ENCODE results near the gene ENPP7. TPM values are rescaled to one million over a fixed set of nuclear protein-coding genes. Genes with fewer than 3 reads are reported as not detected.

Gene ENPP7
- total RNA-seq, 2 donors from 2014 or later: not detected

DNA sequence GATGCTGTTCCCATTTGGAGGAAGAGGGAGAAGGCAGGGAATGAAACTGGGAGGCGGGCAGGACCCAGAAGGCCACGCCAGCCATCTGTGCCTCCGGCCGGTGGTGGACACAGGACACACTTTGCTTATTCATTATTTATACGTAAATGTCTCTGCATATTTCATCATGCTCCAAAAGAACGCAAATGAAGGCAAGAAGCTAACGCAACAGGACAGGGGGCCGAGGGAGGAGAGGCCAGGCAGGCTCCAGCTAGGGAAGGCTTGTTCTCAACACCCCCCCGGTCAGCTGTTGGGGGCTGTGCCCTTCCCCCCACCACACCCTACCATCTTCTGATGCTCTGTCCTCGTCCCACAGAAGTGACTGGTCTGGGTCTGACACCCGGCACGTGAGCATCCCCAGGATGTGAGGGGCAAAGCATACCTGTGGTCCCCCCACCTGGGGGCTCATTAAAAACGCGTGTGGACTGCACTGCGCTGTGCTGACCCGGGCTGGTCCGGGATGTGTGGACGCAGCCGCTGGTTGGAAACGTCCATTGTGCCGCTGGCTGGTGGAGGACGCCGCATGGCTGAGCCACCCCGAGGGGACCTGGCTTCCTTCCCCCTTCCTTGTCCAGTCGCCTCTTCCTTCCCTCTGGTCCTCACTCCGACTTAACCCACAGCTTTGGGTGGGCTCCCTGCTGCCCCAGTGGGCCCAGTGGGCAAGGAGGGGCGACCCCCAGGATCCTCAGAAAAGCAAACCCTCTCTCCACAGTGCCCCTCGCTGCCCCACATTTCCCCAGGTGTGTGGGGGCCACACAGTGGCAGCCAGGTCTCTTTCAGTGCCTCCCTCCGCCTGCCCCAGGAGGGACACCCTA, 46.4 kb upstream of the ENPP7 start:
- TF ChIP-seq, protein P1, sequence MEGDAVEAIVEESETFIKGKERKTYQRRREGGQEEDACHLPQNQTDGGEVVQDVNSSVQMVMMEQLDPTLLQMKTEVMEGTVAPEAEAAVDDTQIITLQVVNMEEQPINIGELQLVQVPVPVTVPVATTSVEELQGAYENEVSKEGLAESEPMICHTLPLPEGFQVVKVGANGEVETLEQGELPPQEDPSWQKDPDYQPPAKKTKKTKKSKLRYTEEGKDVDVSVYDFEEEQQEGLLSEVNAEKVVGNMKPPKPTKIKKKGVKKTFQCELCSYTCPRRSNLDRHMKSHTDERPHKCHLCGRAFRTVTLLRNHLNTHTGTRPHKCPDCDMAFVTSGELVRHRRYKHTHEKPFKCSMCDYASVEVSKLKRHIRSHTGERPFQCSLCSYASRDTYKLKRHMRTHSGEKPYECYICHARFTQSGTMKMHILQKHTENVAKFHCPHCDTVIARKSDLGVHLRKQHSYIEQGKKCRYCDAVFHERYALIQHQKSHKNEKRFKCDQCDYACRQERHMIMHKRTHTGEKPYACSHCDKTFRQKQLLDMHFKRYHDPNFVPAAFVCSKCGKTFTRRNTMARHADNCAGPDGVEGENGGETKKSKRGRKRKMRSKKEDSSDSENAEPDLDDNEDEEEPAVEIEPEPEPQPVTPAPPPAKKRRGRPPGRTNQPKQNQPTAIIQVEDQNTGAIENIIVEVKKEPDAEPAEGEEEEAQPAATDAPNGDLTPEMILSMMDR (IDR thresholded peaks at IDR 0.05): no peak
- no peak for DNase-seq (ENCODE audit: low spot score)
- no peaks in the 10 kb centered on the region for H3K4me1 ChIP-seq (ENCODE audit: control insufficient read depth in 1 of 2, low read depth in 2 of 2)
- no peak overlapping the region for H3K27ac ChIP-seq
- H3K27me3 ChIP-seq (replicated peaks; ENCODE audit: insufficient read depth): no peaks in the 10 kb centered on the region
- no peak overlapping the region for H3K4me3 ChIP-seq
- no peaks in the 10 kb centered on the region for H3K9me3 ChIP-seq
- ATAC-seq (ENCODE audit: insufficient number of reproducible peaks, low FRiP score, low read depth): no peak
- no peaks in the 10 kb centered on the region for H3K36me3 ChIP-seq

DNA sequence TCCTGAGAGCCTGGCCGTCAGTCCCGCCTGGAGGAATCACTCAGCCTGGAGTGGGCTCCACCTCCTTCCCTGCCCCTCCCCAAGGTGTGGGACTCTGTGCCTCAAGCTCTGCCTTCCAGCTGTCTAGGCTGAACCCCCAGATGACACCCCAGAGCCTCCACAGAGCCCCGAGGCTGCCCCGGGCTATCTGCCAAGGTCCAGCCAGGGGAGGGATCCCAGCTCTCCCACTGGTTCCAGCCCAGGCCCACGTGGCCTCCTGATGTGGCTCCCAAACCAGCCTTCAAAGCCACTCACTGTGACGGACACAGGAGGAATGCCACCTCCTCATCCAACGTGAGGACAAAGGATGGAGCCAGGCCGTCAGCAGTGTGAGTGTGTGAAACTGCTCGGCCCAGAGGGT, 45.6 kb upstream of the ENPP7 start:
- DNase-seq (ENCODE audit: low spot score) (no peak), ATAC-seq (ENCODE audit: insufficient number of reproducible peaks, low FRiP score, low read depth) (no peak)
- Histone ChIP-seq H3K9me3 (no peaks in the 10 kb centered on the region), H3K27me3 (replicated peaks; ENCODE audit: insufficient read depth) (no peaks in the 10 kb centered on the region), H3K4me3 (no peak overlapping the region), H3K36me3 (no peaks in the 10 kb centered on the region), H3K4me1 (ENCODE audit: control insufficient read depth in 1 of 2, low read depth in 2 of 2) (no peaks in the 10 kb centered on the region), H3K27ac (no peak overlapping the region)
- TF ChIP-seq, protein P1 (IDR thresholded peaks at IDR 0.05): no peak

DNA sequence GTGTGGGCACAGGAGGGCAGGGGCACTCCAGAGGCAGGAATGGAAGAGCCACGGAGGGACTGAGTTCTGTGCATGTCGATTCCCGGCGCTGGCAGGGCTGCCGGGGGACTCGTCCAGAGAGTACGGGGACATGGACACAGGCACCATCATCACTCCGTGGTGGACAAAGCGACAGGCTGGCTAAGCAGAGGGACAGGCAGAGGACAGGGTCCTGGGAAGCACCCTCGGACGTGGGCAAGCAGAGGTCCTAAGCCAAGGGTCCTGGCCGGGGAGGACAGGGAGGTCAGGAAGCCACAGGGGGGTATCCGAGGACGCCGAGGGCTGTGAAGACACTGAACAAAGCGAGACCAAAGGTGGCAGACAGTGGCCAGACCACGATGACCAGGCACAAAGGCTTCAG, 44.3 kb upstream of the ENPP7 start:
- ATAC-seq (ENCODE audit: insufficient number of reproducible peaks, low FRiP score, low read depth) (no peak), DNase-seq (ENCODE audit: low spot score) (no peak)
- H3K36me3 ChIP-seq: no peaks in the 10 kb centered on the region
- H3K4me1 ChIP-seq (ENCODE audit: control insufficient read depth in 1 of 2, low read depth in 2 of 2): peaks cover 2 to 4% of the 10 kb centered on the region in 2 donors
- no peaks in the 10 kb centered on the region for H3K27me3 ChIP-seq (replicated peaks; ENCODE audit: insufficient read depth)
- H3K27ac ChIP-seq: no peak overlapping the region
- no peak overlapping the region for H3K4me3 ChIP-seq
- H3K9me3 ChIP-seq: no peaks in the 10 kb centered on the region
- TF ChIP-seq, protein P1 (IDR thresholded peaks at IDR 0.05): no peak

DNA sequence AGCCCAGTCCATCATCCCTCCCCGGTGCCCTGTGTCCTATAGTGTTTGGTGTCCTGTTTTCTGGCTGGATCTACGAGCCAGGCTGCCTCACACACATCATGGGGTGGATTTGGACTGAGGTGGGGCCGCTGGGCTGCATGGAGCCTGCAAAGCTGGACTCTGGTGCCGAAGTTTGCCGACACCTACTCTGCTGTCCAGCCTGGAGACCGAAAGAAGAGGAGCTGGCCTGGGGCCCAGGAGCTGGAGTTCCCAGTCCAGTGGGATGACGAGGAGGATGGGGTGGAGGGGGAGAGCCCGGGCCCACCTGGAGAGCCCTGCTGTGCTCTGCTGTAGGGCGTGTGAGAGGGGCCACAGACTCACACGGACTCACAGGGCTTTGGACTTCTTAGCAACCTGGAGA, 40.3 kb upstream of the ENPP7 start:
- no peak overlapping the region for H3K4me3 ChIP-seq
- H3K27ac ChIP-seq: no peak overlapping the region
- TF ChIP-seq, protein P1 (IDR thresholded peaks at IDR 0.05): no peak
- H3K4me1 ChIP-seq (ENCODE audit: control insufficient read depth in 1 of 2, low read depth in 2 of 2): peaks cover 6 to 15% of the 10 kb centered on the region in 2 donors
- no peaks in the 10 kb centered on the region for H3K27me3 ChIP-seq (replicated peaks; ENCODE audit: insufficient read depth)
- H3K9me3 ChIP-seq: no peaks in the 10 kb centered on the region
- H3K36me3 ChIP-seq: no peaks in the 10 kb centered on the region
- ATAC-seq (ENCODE audit: insufficient number of reproducible peaks, low FRiP score, low read depth) (no peak), DNase-seq (ENCODE audit: low spot score) (no peak)

DNA sequence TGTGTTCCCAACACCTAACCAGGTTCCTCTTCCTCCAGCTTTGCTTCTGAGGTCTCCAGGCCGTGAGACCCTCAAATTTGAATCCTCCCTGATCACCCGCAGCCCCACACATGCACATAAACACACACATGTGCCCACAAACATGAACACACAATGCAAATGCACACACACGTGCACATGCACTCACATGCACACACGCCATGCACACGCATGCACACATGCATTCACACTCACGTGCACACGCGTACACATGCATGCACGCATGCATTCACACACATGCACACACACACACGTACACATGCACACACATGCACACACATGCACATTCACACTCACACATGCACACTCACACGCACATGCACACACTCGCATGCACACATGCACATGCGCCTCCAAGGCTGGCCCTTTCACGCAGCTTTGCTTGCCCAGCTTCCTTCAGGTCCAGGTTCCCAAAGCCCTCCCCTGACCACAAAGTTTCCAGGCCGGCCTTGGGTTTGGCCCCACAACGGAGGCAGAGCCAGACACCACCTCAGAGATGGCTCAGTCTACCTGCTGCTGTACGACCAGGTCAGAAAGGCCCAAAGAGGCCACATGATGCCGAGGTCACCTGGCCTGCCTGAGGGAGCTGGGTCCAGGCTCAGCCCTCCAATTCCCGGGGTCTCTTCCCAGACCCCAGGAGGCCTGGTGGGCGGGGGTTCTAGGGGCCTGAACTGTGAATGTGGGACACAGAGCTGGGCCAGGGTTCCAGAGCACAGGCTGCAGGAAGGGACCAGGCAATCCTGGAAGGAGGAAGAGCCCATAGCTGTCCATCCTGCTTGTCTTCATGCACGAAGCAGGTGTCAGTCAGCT, 39.5 kb upstream of the ENPP7 start:
- Histone ChIP-seq H3K36me3 (no peaks in the 10 kb centered on the region), H3K27ac (no peak overlapping the region), H3K9me3 (no peaks in the 10 kb centered on the region), H3K4me1 (ENCODE audit: control insufficient read depth in 1 of 2, low read depth in 2 of 2) (peaks cover 12 to 22% of the 10 kb centered on the region in 2 donors), H3K27me3 (replicated peaks; ENCODE audit: insufficient read depth) (no peaks in the 10 kb centered on the region), H3K4me3 (no peak overlapping the region)
- TF ChIP-seq, protein P1 (IDR thresholded peaks at IDR 0.05): no peak
- ATAC-seq (ENCODE audit: insufficient number of reproducible peaks, low FRiP score, low read depth) (no peak), DNase-seq (ENCODE audit: low spot score) (no peak)

Measured in thoracic aorta (tissue), 2 donors.